NCI-H526 (cell line): ENCODE measurements around the gene LAD1.
A peak's percentile ranks its signal among the peaks of the same experiment; 100 is the strongest.

Experiments used
- DNase-seq, 2 experiments: peaks; one replicate each; lab custom pipeline; 2025; lab: John Stamatoyannopoulos, UW

LAD1 gene

GRCh38 chr1:201348211-201348566 lies 50.9 kb downstream of the LAD1 start:
- DNase-seq = peak in 1 of 2 experiments; percentile 61

GRCh38 chr1:201347498-201348210 lies 51.5 kb downstream of the LAD1 start:
- DNase-seq = no peak

GRCh38 chr1:201346987-201347386 lies 52.1 kb downstream of the LAD1 start:
- no peak for DNase-seq

DNA sequence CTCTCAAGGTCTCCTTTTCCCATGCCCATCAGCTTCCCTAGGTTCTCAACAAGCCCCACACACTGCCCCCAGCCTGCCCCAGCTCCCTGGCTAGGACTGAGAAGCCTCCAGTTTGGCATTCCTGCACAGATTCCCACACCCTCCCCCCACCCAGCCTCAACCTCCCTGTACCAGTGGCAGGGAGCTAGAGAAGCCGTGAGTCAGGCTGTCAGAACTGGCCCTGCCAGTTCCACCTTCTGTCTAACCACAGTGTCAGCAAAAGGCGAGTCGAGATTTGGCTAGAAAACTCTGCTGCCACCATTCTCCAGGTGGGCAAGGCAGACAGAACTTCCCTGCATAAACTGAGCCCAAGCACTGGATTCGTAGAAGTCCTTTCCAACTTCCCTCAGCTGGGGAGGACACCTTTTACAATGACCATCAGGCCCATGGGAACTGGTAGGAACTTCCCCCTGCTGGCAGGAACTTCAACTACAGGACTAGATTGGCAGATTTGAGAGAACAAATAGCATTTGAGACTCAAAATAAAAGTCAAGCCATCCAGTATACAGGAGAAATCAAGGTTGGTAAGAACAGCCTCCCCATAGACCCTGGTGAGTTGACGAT lies 52.7 kb downstream of the LAD1 start:
- DNase-seq = peak; percentile 1 to 23

DNA sequence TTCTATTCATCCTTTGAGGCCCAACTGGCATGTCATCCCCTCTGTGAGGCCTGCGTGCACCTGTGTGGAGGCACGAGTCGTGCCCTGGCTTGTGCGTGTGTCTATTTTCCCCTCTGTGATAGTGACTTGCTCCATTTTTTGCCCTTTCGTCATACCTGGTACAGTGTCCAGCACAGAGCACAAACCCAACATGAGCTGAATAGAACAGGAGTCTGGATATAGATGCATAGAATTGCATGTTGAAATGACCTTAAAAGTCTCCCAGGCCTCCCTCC lies 54.1 kb downstream of the LAD1 start:
- no peak for DNase-seq

GRCh38 chr1:201344206-201345080 lies 54.7 kb downstream of the LAD1 start:
- DNase-seq = no peak

- no peak for DNase-seq
These were observed 57.7 kb downstream of the LAD1 start for GRCh38 chr1:201341377-201341776.

GRCh38 chr1:201336711-201337450 lies 62.2 kb downstream of the LAD1 start:
- DNase-seq = no peak

GRCh38 chr1:201335901-201336300 lies 63.2 kb downstream of the LAD1 start:
- no peak for DNase-seq

- DNase-seq = no peak
These were observed 63.8 kb downstream of the LAD1 start for GRCh38 chr1:201335174-201335870.

DNA sequence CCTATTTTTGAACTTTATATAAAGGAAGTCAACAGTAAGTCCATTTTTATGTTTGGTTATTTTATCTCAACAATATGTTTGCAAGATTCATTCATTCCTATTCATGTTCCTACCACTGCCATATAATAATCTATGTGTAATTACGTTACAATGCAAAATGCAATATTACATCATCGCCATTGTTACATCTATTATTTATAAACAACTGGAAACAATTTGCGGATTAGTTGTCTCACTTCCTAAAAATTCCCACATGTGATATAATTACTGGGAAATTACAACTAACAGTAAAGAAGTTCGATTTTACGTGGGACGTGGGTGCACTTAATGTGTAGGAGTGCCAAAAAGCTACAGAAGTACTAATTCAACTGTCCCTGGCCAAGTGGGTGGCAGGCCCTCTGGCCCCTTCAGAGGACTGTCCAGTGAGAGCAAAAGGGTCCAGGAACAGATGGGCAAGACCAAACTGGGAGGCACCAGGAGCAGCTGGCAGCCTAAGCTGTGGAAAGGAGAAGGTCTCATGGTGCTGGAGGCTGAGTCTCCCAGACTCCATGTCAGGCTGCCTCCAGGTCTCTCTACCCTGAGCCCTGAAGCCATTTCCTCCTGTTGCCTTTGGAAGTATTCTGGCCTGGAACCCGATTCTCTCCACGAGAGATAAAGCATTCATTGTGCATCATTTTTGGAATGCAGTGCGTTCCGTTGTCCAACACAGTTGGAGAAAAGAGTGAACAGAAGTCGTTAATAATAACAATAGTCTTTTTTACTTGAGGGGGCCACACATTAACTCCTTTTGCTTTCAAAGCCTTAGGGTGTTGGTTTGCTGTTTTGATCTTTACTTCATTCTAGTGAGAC lies 64.6 kb downstream of the LAD1 start:
- DNase-seq = no peak

DNA sequence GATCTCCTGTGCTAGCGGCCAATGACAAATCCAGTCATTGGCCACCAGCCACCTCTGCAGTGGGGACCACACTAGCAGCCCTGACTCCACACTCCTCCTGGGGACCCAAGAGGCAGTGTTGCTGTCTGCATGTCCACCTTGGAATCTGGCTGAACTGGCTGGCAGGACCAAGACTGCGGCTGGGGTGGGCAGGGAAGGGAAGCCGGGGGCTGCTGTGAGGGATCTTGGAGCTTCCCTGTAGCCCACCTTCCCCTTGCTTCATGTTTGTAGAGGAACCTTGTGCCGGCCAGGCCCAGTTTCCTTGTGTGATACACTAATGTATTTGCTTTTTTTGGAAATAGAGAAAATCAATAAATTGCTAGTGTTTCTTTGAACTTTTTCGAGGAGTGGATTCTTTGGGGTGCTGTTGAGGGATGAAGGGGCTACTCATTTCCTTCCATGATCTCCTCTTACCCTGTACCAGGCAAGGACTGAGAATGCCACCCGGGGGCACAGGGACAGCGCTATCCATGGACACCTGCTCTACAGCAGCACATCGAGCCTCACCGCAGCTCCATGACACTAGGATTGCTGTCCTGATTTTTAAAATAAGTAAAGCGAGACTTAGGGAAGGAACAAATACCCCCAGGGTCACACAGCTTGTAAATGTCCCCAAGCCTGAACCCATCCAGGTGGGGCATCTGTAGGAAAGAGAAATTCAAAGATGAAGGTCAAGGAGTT lies 66.3 kb downstream of the LAD1 start:
- DNase-seq = no peak

GRCh38 chr1:201332021-201332420 lies 67.1 kb downstream of the LAD1 start:
- no peak for DNase-seq

DNA sequence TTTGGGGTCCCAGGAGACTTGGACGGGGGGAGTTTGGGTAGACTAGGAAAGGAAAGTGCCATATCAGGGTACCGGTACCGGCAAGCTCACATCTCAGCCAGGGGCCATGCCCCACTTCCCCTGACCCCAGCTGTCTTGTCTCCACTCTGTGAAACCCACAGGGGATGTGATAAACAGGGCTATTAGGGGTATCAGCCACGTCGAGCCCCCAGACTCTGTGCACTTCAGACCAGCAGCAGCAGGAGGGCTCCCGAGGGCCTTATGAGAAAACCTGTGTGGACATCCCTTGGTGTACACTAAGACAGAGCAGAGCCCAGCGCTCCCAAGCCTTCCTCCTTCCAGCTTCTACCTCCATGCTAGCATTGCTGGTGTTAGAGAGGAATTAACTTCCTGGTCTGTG lies 68.0 kb downstream of the LAD1 start:
- no peak for DNase-seq
